TTC549 (cell line): Measurements from ENCODE around the gene BCL3.

Experiments
- FAIRE-seq: peaks from 2 replicates; lab custom pipeline; 2012; peaks lifted over from hg19 to GRCh38; lab: Jason Lieb, UNC

The BCL3 gene

GRCh38 chr19:44742330-44743061 lies 6.0 kb upstream of the BCL3 start:
- no peak for FAIRE-seq

GRCh38 chr19:44744871-44745332 lies 3.6 kb upstream of the BCL3 start:
- no peak for FAIRE-seq

- no peak for FAIRE-seq
Observed at GRCh38 chr19:44745341-44745831, 3.1 kb upstream of the BCL3 start.

GRCh38 chr19:44745887-44746600 lies 2.5 kb upstream of the BCL3 start:
- no peak for FAIRE-seq

GRCh38 chr19:44746616-44746945 lies 1.9 kb upstream of the BCL3 start:
- FAIRE-seq, result no peak

GRCh38 chr19:44746946-44747738 lies 1.4 kb upstream of the BCL3 start:
- peak; percentile 55 for FAIRE-seq

GRCh38 chr19:44747739-44748425 lies 626 bp upstream of the BCL3 start:
- no peak for FAIRE-seq

GRCh38 chr19:44749292-44749691 lies 784 bp downstream of the BCL3 start:
- no peak for FAIRE-seq

GRCh38 chr19:44749994-44750393 lies 1.5 kb downstream of the BCL3 start:
- no peak for FAIRE-seq

- FAIRE-seq, result no peak
Observed at GRCh38 chr19:44752123-44752815, 3.8 kb downstream of the BCL3 start.

- no peak for FAIRE-seq
Observed at GRCh38 chr19:44752816-44753625, 4.5 kb downstream of the BCL3 start.

- FAIRE-seq, result no peak
Observed at GRCh38 chr19:44753626-44753931, 5.1 kb downstream of the BCL3 start.

GRCh38 chr19:44753932-44754749 lies 5.6 kb downstream of the BCL3 start:
- FAIRE-seq, result no peak

- FAIRE-seq, result no peak
Observed at GRCh38 chr19:44754750-44755080, 6.2 kb downstream of the BCL3 start.

GRCh38 chr19:44755219-44755618 lies 6.7 kb downstream of the BCL3 start:
- FAIRE-seq, result no peak

GRCh38 chr19:44756089-44756562 lies 7.6 kb downstream of the BCL3 start:
- FAIRE-seq, result no peak

GRCh38 chr19:44757057-44757734 lies 8.7 kb downstream of the BCL3 start:
- no peak for FAIRE-seq

GRCh38 chr19:44757735-44758505 lies 9.4 kb downstream of the BCL3 start:
- FAIRE-seq, result no peak

GRCh38 chr19:44758596-44758995 lies 10.1 kb downstream of the BCL3 start:
- FAIRE-seq, result no peak
